ENCODE data around the gene PPP1R1B.

- TF ChIP-seq POLR2A (IDR thresholded peaks at IDR 0.05) (no peak), CTCF (IDR thresholded peaks at IDR 0.05 in 4 of 5, conservative IDR thresholded peaks at IDR 0.05 in 1 of 5) (no peak)
Measured at GRCh38 chr17:39627047-39627711, 427 bp downstream of the PPP1R1B start.

Measured in gastrocnemius medialis (tissue), 4 donors.